GM18511 (cell line): ENCODE measurements around the gene FOXRED1.
A peak's percentile ranks its signal among the peaks of the same experiment; 100 is the strongest.

Experiments used
- ATAC-seq: cut with Tn5 transposase; IDR thresholded peaks from one replicate; pipeline ENCODE4 v1.9.1; 2021; ENCODE audit warnings: mild to moderate bottlenecking, moderate library complexity; ENCODE audit not compliant: unreplicated experiment

Gene FOXRED1

GRCh38 chr11:126310992-126311310 is 42.0 kb downstream of the FOXRED1 start:
- no peak for ATAC-seq

- ATAC-seq = peak; percentile 84
These were observed 42.7 kb downstream of the FOXRED1 start for GRCh38 chr11:126311401-126312291.

- ATAC-seq = no peak
These were observed 44.0 kb downstream of the FOXRED1 start for GRCh38 chr11:126312961-126313360.

GRCh38 chr11:126313826-126314225 is 44.9 kb downstream of the FOXRED1 start:
- ATAC-seq = no peak

- no peak for ATAC-seq
These were observed 48.4 kb downstream of the FOXRED1 start for GRCh38 chr11:126317432-126317755.

GRCh38 chr11:126317756-126318573 is 49.0 kb downstream of the FOXRED1 start:
- peak; percentile 43 for ATAC-seq

- ATAC-seq = peak; percentile 89
These were observed 49.8 kb downstream of the FOXRED1 start for GRCh38 chr11:126318574-126319373.

GRCh38 chr11:126319374-126319740 is 50.4 kb downstream of the FOXRED1 start:
- ATAC-seq = no peak

GRCh38 chr11:126322996-126323395 is 54.0 kb downstream of the FOXRED1 start:
- ATAC-seq = no peak

GRCh38 chr11:126327281-126328000 is 58.5 kb downstream of the FOXRED1 start:
- no peak for ATAC-seq
